Esophagus squamous epithelium (tissue), 4 donors: ENCODE results near the gene DTWD2.

Source experiments
- CTCF ChIP-seq, 6 experiments: fragments of 450-650 bp in 4 of 6; fragments of 200-600 bp in 2 of 6; sonication (generic) in 2 of 6; IDR thresholded peaks; one replicate each; pipeline ENCODE4 v1.5.1; 2016 to 2019; ENCODE audit warnings: antibody characterized with exemption in 6 of 6, mild to moderate bottlenecking in 4 of 6, moderate library complexity in 4 of 6
- POLR2A ChIP-seq, 4 donors: fragments of 450-650 bp; IDR thresholded peaks; one replicate each; pipeline ENCODE4 v1.6.1; 2017; ENCODE audit warnings: antibody characterized with exemption in 4 of 4, mild to moderate bottlenecking in 4 of 4, moderate library complexity in 3 of 4

- no peak for TF ChIP-seq CTCF (IDR thresholded peaks at IDR 0.05)
- TF ChIP-seq POLR2A (IDR thresholded peaks at IDR 0.05) = no peak
Observed at GRCh38 chr5:118933703-118934102, 54.6 kb downstream of the DTWD2 start.
